NB4 (cell line): ENCODE data around the gene AQP12A.

ENCODE experiments used
- DNase-seq: peaks from one replicate; pipeline ENCODE4 v3.0.0; 2010; ENCODE audit warnings: low read depth
- H3K4me3 ChIP-seq: one replicate; pipeline ENCODE4 v1.5.1; 2011; ENCODE audit warnings: mild to moderate bottlenecking, low read depth, low read length, moderate library complexity
- MAX ChIP-seq: IDR thresholded peaks from 2 replicates; pipeline ENCODE4 v1.6.1; 2011; ENCODE audit warnings: low read depth, low read length
- MYC ChIP-seq: IDR thresholded peaks from 2 replicates; pipeline ENCODE4 v1.6.1; 2011; ENCODE audit warnings: low read depth, low read length
- POLR2A ChIP-seq: IDR thresholded peaks from 2 replicates; pipeline ENCODE4 v1.6.1; 2011; ENCODE audit warnings: mild to moderate bottlenecking; ENCODE audit not compliant: insufficient read length; ENCODE audit errors: extremely low read depth
- TF ChIP-seq, protein P1 (sequence below): IDR thresholded peaks from one replicate; pipeline ENCODE4 v1.5.1; 2012; ENCODE audit warnings: low read depth, low read length

The AQP12A gene

DNA sequence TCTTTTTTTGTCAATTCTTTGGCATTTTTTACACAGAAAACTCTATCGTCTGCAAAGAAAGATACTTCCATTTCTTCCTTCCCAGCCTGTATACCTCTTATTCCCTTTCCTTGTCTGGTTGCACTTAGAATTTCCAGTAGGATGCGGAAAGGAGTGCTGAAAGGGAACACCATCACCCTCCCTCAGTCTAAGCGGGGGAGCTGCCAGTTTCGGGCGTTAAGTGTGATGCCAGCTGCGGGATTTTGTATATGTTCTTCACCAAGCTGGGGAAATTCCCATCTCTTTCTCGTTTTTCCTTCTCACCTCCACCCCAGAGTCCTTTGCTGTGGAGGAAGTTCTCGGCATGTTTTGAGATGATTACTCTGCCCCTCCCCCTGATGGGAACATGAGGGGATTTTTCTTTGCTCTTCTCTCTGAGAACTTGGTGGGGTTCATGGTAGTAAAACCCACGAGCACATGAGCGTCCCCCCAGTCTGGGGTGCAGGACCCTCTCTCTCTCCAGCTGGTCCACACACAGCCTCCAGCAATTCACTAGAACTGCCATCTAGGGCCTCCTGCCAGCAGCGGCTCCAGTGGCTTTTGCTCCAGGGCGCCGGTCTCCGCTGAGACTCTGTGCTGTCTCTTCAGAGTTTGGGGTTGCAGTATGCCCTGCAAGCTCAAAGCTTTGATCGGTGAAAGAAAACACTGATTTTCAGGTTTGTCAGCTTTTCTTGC is 15.5 kb downstream of the AQP12A start:
- DNase-seq: no peak
- no peak overlapping the region for H3K4me3 ChIP-seq
- no peak for TF ChIP-seq MAX
- TF ChIP-seq, protein P1, sequence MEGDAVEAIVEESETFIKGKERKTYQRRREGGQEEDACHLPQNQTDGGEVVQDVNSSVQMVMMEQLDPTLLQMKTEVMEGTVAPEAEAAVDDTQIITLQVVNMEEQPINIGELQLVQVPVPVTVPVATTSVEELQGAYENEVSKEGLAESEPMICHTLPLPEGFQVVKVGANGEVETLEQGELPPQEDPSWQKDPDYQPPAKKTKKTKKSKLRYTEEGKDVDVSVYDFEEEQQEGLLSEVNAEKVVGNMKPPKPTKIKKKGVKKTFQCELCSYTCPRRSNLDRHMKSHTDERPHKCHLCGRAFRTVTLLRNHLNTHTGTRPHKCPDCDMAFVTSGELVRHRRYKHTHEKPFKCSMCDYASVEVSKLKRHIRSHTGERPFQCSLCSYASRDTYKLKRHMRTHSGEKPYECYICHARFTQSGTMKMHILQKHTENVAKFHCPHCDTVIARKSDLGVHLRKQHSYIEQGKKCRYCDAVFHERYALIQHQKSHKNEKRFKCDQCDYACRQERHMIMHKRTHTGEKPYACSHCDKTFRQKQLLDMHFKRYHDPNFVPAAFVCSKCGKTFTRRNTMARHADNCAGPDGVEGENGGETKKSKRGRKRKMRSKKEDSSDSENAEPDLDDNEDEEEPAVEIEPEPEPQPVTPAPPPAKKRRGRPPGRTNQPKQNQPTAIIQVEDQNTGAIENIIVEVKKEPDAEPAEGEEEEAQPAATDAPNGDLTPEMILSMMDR: no peak
- TF ChIP-seq MYC: no peak
- TF ChIP-seq POLR2A: no peak

- TF ChIP-seq POLR2A (no peak), MAX (no peak), MYC (no peak)
- TF ChIP-seq, protein P1: no peak
- no peak for DNase-seq
- no peak overlapping the region for H3K4me3 ChIP-seq
Measured at GRCh38 chr2:240707821-240708220, 16.2 kb downstream of the AQP12A start.

DNA sequence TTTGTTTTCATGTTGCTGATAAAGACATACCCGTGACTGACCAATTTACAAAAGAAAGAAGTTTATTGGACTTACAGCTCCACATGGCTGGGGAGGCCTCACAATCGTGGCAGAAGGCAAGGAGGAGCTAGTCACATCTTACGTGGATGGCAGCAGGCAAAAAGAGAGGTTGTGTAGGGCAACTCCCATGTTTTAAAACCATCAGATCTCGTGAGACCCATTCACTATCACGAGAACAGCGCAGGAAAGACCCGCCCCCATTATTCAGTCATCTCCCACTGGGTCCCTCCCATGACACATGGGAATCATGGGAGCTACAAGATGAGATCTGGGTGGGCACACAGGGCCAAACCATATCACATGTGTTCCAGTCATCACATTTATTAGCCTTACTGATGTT is 16.8 kb downstream of the AQP12A start:
- no peak for TF ChIP-seq MYC
- no peak for TF ChIP-seq MAX
- TF ChIP-seq POLR2A: no peak
- TF ChIP-seq, protein P1: no peak
- H3K4me3 ChIP-seq: no peak overlapping the region

DNA sequence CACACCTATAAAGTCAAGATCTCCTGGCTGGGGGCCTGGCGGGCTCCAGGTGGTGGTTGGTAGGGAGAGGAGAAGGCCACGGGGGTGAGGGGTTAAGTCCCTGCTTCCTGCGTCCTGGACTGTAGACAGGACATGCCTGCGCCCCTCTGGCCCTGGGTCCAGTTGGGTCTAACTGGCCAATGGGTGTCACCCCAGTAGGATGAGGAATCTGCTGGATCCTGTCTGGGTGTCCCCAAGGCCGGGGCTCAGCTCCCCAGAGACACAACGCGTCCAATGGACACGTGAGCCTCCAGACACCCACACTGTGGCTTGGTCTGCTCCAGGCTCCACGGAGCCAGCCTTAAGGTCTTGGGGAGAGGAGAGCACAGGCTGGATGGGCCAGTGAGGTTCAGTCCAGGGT is 19.6 kb downstream of the AQP12A start:
- DNase-seq: no peak
- H3K4me3 ChIP-seq: no peak overlapping the region
- TF ChIP-seq MAX (no peak), MYC (no peak), POLR2A (no peak)
- TF ChIP-seq, protein P1: no peak

More for the DNA sequence above, 16.8 kb downstream of the AQP12A start:
- DNase-seq: no peak

DNA sequence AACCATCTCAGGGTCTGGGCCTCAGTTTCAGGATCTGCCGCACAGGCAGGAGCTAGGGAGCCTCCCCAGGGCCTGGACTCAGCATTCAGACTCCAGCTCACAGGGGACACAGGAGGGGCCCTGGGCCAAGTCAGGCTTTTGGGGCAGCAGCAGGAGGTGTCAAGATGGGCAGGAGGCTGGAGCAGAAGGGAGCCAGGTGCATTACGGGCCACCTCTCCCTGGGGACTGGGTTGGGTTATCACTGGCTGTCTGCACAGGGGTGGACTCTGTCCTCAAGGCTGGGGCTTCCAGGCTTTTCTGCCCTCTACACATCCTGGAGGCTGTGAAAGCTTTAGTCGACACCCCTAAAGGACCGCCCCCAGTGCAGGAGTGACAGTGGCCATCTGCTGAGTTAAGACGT is 20.0 kb downstream of the AQP12A start:
- no peak for DNase-seq
- TF ChIP-seq POLR2A (no peak), MYC (no peak), MAX (no peak)
- TF ChIP-seq, protein P1: no peak
- no peak overlapping the region for H3K4me3 ChIP-seq
